Fibroblast of skin of right biceps (primary cell): ENCODE results near the gene UGT1A7.
"Not testable (repeated sequence)": the region's sequence is repeated elsewhere in the genome, so short reads cannot be mapped to it uniquely, and the experiment has no call there.

Source experiments
- DNase-seq: peaks from one replicate; pipeline ENCODE4 v3.0.0-alpha.2; 2013

The UGT1A7 gene

GRCh38 chr2:233681521-233682099 lies at the start of gene UGT1A7:
Gene UGT1A7 (plus strand): TSS chr2:233681901. CDS start chr2:233681938, 37 bp downstream.
- no peak for DNase-seq

DNA sequence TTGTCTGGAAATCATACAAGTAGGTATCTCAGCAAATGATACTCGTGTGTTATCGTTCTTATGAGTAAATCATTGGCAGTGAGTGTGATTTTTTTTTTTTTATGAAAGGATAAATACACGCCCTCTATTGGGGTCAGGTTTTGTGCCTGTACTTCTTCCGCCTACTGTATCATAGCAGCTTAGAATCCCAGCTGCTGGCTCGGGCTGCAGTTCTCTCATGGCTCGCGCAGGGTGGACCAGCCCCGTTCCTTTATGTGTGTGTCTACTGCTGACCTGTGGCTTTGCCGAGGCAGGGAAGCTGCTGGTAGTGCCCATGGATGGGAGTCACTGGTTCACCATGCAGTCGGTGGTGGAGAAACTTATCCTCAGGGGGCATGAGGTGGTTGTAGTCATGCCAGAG lies 45.4 kb upstream of the UGT1A7 start, which contains the start of gene UGT1A10:
TSS of gene UGT1A10 (plus strand) at position 143 of the 400 bp plus-strand sequence. CDS start at position 218, 75 bp downstream.
- DNase-seq: not testable (repeated sequence)

- DNase-seq: no peak
Measured at GRCh38 chr2:233638836-233639235, 42.9 kb upstream of the UGT1A7 start.

DNA sequence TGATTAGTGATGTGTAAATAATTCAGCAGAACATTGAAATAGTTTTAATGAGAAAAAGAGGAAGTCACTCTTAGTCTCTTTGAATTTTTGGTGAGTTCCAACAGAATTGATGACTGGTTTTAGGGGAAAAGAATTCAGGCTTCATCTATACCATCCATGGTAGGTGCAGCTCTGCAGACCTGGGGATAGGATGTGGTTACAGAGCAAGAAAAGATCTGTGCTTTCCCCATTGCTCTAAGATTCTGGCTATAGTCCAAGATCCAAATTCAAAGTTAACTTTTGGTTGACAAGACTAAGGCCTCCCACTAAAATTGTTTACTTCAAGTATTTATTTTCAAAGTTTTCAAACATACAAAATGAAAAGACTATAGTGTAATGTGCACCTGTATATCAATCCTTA lies 41.8 kb upstream of the UGT1A7 start:
- DNase-seq: no peak

GRCh38 chr2:233643128-233643527 lies 38.6 kb upstream of the UGT1A7 start:
- DNase-seq: no peak

GRCh38 chr2:233646033-233646432 lies 35.7 kb upstream of the UGT1A7 start:
- not testable (repeated sequence) for DNase-seq

DNA sequence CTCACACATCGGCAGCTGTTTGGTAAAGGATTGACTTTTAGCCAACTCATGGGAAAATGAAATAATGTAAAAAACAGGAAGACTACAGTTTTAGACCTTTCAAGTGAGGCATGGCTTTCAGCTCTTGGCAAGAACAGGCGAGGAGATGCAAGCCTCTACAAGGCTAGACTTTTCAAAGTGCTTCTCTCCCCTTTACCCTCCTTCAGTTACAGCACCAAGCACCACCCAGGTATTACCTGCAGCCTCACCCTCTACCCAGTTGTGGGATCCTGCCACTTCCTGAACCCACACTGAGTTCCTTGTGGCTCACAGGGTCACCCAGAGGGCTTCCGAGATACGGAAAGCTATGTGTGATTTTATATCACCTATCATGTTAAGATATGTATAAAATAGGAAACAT lies 30.7 kb upstream of the UGT1A7 start:
- DNase-seq: no peak

GRCh38 chr2:233651430-233651829 lies 30.3 kb upstream of the UGT1A7 start:
- no peak for DNase-seq

DNA sequence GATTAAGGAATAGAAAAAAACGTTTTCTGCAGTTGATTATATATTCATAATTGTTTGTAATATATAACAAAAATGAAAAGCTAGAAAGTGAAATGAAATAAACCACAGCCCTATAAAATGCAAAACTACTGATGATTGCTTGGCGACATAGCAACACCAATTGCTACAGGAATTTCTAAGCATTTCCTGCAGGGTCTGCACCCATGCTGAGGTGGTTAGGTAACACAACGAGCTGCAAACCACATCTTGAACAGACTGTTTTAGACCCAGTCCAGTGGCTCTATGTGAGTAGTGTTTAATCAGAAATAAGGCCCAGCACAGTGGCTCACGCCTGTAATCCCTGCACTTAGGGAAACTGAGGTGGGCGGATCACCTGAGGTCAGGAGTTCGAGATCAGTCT lies 27.2 kb upstream of the UGT1A7 start:
- no peak for DNase-seq

DNA sequence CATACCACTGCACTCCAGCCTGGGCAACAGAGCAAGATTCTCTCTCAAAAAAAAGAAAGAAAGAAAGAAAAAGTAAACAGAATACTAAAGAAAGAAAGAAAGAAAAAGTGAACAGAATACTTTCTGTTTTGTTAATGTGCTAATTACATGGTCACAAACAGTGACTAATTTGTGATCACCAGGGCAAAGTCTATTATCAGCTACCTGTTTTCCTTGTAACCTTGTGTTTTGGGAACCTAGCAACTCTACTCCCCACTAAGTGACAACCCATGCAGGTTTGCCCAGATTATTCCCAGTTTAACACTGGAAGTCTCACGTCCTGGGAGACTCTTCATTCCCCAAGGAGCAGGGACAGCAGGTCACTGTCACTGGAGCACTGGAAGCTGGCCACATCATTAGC lies 26.7 kb upstream of the UGT1A7 start:
- DNase-seq: no peak

GRCh38 chr2:233655943-233656342 lies 25.8 kb upstream of the UGT1A7 start:
- DNase-seq: not testable (repeated sequence)

GRCh38 chr2:233656443-233656842 lies 25.3 kb upstream of the UGT1A7 start:
- DNase-seq: no peak

- DNase-seq: no peak
Measured at GRCh38 chr2:233658610-233659009, 23.1 kb upstream of the UGT1A7 start.

GRCh38 chr2:233663911-233664310 lies 17.8 kb upstream of the UGT1A7 start:
- no peak for DNase-seq

DNA sequence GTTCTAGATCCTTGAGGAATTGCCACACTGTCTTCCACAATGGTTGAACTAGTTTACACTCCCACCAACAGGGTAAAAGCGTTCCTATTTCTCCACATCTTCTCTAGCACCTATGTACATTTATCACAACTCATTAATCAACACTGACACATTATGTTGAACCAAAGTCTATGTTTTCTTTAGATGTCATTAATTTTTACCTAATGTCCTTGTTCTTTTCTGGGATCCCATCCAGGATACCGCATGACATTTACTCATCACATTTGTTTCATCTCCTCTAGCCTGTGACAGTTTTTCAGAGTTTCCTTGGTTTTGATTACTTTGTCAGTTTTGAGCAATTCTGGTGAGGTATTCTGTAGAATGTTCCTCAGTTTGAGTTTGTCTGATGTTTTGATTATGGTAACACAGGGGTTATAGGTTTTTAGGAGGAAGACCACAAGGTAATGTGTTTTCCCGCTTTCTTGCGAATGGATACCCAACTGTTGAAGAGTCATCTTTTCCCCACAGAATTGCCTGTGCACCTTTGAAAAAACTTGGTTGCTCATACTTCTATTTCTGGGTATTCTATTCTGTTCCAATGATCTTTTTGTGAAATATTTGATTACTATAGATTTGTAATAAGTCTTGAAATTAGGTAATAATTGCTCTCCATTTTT lies 13.0 kb upstream of the UGT1A7 start:
- no peak for DNase-seq

DNA sequence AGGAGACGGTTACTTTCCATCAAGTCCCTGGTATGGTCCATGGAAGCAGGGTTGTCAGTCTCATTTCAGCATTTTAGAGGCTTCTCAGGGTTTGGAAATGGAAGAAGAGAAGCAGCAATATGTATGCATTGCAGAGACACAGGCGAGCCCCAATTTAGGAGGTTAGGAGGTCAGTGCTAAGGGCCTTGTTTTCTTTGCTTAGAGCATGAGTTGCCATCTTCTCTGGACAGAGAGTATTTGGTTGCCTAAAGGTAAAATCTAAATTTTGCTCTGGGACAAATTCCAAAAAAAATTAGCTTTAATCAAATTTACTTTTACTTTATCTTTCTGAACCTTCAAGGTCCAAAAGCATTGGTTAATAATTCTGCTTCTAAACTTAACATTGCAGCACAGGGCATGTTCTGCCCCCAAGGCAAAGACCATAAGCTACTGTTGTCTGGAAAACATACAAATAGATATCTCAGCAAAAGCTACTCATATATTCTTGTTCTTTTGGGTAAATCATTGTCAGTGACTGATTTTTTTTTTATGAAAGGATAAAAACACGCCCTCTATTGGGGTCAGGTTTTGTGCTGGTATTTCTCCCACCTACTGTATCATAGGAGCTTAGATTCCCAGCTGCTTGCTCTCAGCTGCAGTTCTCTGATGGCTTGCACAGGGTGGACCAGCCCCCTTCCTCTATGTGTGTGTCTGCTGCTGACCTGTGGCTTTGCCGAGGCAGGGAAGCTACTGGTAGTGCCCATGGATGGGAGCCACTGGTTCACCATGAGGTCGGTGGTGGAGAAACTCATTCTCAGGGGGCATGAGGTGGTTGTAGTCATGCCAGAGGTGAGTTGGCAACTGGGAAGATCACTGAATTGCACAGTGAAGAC lies 10.2 kb upstream of the UGT1A7 start, which contains the start of gene UGT1A9:
TSS of gene UGT1A9 (plus strand) at position 609 of the 872 bp plus-strand sequence. CDS start at position 646, 37 bp downstream.
- DNase-seq: no peak

- no peak for DNase-seq
Measured at GRCh38 chr2:233672886-233673285, 8.8 kb upstream of the UGT1A7 start.

- DNase-seq: no peak
Measured at GRCh38 chr2:233673896-233674295, 7.8 kb upstream of the UGT1A7 start.

- DNase-seq: no peak
Measured at GRCh38 chr2:233674314-233674713, 7.4 kb upstream of the UGT1A7 start.

DNA sequence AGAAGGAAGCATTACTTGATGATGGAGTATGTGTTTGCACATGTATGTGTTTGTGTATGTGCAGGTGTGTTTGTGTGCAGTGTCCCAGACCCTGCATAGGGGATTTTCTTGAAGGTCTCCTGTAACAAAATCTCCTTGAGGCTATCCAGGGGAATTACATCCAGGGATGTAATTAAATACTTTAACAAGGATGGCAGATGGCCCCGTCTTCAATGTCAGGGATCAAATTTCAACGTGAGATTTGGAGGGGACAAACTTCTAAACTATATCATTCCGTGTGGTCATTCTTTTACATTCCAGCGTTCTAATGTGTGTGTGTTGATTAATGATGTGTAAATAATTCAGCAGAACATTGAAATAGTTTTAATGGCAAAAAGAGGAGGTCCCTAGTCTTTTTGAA lies 6.7 kb upstream of the UGT1A7 start:
- DNase-seq: no peak

DNA sequence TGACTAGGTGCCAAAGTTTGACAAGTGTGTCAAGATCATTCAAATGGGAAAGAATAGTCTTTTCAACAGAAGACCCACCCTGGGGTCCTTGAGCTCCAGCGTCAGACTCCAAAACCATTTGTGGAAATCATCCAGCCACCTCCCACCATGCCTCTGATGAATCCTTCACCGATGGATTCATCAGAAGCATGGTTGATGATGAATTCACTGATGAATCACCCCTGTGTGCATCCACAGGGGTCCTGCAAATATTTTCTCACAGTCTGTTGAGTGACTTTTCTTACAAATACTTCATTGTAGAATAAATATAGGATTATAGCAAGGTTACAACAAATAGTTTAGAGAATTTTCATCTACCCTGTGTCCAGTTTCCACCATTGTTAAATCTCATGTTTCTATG lies 5.7 kb upstream of the UGT1A7 start:
- peak; percentile 9 for DNase-seq

DNA sequence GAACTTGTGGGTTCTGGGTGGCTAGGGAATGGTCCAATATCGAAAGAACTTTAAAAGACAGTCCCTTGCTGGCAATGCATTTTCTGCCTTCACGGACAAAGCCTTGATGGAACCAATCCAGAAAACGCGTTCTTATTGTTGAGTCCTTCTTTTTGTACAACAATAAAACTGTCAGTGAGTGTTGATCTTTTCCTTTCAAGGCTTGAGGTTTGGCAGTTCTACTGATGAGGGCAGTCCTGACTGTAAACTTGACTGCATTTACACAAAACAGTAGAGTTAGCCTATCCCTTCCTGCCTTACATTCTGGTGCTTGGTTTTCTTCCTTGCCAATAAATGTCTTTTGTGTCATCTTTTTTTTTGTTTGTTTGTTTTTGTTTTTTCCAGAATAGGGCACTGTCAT lies 2.5 kb upstream of the UGT1A7 start:
- DNase-seq: no peak

DNA sequence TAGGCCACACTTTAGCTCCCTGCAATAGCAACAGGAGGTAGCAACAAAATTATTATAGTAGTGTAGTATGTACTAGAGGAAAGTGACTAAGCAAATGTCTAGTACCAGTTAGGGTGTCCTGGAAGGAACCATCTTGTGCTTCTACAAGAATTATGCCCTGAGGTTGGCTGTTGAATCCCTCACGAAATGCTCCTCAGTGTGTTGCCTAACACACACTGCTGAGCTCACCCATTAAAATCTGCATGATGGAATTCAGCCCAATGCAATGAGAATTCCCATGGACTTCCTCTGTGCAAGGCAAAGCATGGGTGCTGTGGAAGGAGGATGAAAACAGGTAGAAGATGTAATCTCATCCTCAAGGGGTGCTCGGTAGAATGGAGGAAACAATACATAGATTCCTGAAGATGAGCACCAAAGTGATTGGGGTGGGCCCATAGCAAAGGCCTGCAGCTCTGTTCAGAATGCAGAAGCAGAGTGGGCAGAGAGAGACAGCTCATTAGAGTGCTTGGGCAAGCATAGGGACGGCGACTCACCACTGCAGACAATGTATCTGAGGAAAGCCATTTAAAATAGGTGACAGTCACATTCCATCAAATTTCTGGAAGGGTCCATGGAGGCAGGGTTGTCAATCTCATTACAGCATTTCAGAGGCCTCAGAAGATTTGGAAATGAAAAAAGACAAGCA lies 1.2 kb upstream of the UGT1A7 start:
- no peak for DNase-seq
